Cortex of kidney (tissue), 1 donor: Measurements from ENCODE around the gene CNN3.

Experiments
- DNase-seq: peaks from one replicate; lab custom pipeline; 2025; lab: John Stamatoyannopoulos, UW

The CNN3 gene

DNA sequence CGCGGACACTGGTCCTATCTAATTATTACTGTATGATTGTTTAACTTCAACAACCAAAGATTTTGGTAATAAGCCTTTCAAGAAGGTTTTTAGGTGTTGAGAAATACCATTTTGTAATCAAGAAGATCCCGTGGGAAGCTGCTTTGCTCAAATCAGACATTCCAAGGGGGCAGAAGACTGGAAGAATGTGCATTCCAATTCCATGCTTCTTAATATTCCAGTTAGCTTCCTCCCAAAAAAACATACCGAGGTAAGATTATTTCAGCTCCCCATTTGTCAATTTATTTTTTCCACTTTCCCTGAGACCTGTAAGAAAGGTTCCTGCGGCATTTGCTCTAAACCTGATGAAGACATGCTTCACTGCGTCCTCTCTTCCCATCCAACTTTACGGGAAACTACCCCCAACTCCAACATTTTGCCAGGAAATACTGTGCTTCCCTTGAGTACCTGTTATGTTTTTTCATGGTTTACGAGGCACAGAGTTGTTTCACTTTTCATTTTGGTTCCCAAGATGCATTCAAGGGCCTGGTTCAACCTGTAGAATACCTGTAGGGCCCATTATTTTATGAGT, 4.1 kb downstream of the CNN3 start:
- no peak for DNase-seq

DNA sequence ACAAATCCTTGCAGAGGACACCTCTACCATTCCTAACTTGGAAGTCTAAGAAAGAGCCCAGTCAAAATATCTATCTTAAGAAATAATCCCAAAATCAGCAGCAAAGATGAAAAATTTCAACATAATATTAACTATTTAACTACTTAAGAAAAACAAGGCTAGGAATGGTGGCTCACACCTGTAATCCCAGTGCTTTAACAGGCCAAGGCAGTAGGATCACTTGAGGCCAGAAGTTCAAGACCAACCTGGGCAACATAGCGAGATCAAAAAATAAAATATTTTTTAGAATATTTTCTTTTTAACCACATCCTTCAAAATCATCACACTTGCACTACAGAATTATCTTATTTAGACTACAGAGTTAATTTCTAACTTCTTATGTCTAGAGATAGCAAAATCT, 4.9 kb downstream of the CNN3 start:
- no peak for DNase-seq

DNA sequence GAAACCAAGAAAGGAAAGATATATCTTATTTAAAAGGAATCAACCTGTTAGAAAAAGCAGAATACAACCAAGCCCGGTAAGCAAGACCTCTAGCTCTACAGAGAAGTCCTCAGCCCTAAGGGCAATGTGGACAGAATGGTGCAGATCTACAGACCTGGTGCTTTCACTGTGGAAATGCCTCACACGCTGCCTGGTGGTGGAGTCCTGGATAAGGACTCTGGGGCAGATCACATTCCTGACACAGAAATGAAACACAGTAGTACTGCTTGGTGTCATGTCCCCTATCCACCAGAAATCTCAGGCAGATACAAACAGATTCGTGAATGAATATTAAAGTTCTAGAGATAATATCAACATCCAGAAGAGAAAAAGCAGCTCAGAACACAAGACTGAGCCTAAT, 6.8 kb downstream of the CNN3 start:
- no peak for DNase-seq

DNA sequence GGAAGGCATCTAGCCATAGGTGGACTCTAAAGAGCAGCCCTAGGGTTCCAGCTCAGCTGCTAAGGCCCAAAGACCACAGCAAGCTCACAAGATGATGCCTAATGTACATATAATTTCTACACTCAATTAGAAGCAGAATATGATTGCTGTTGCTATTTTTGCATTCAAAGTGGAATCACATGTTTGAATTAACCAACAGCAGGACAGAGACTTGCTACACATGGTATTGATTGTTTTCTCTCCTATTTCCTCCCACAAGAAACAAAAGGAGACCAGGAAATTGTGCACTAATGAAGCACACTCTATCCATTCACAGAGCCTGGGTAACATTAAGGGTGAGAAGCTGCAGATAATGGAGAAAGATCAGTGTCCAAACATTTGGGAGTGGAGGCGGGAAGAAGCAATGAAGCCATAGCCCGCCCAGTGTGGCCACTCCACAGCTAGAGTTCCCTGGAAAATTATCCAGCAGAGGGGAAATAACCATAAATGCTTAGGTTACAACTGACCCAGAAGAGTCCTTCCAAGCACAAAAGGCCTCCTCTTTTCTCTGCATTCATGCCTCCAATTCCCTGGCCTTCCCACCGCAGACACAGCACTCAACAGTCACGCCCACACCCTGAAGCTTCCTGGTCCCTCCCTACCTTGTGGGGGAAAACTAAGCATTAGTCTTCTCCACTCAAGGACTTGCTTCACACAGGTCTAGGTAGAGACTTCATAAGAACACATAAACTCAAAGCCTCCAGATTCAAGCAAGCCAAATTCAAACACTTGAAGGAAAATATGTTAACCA, 7.5 kb downstream of the CNN3 start:
- DNase-seq, result no peak

DNA sequence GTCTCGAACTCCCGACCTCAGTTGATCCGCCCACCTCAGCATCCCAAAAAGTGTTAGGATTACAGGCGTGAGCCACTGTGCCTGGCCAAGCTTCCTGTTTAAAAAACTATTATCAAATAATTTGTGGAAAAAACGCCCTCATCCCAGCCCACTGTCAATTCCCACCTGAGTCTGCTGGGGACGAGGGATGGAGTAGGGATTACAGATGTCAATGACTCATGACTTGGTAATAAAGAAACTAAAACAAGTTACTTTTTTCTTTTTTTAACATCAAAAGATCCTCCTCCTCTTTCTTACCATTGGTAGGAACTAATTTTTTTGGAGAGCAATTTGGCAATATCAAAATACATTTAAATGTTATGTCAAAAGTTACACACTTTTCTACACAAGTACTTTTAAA, 9.7 kb downstream of the CNN3 start:
- no peak for DNase-seq

DNA sequence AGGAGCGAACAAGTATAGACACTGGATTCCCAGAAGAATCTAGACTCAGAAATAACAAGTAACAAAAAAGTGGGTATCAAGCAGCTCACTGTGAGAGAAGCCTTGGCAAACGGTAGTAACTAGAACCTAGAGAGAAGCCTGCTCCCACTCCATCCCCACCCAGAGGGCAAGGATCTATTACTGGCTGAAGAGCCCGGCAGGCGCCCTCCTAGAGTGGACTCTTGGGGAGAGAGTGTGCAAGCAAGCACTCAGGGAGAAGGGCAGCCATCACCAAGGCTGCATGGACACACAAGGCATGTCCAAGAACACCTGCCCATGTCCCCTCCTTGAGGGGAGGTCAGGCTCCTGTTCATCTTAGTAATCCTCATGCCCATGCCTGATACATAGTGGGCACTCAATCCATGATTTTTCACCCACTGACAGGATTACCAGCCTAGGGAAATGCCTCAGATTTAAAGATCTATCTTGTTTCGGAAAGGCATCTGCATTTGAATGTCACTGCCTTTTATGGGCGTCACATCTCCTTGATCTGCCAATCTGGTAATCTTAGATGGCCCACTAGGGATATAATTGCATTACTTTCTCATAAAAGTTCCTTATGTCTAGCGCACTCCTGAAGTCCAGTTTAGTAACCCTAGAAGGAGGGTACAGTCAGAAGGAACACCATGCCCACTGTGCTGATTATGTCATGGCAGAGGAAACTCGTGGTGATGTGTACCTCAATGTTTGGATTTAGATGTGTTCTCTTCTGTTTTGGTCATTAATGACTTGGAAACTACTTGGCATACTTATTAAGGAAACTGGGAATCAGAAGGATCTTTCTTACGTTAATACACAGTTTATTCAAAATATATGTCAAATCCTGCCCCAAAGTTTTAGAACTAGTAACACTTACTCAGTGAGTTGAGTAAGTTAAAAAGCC, 14.4 kb downstream of the CNN3 start:
- DNase-seq, result no peak

DNA sequence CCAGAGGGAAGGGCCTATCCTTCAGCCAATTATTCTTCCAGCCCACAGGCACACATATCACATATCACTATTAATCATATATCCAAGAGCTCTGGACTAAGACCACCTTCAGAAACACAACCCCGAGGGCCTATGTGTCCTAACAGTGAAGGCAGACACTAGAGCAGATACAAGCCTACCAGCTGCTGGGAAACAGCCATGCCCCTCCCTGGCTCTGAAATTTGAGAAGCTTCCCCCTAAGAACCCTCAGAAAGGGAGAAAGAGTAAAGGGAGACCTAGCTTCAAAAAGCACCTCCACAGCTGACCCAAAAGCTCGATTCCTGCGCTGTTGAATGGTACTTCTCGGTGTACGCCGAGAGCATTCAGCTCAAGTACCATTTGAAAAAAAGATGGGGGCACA, 17.4 kb downstream of the CNN3 start:
- DNase-seq, result no peak

DNA sequence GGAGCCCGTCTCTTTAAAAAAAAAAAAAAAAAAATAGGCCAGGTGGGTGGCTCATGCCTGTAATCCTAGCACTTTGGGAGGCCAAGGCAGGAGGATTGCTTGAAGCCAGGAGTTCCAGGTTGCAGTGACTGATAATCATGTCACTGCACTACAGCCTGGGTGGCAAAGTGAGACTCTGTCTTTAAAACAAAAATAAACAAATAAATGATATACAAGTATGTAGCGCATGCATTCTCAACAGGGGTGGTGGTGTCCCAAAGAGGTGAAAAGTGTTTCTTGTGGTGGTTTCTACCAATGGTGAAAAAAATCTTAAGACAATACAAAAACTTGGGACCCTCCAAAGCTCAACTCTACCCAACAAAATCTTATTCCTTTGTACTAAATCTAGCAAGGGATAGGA, 17.9 kb downstream of the CNN3 start:
- DNase-seq, result no peak

DNA sequence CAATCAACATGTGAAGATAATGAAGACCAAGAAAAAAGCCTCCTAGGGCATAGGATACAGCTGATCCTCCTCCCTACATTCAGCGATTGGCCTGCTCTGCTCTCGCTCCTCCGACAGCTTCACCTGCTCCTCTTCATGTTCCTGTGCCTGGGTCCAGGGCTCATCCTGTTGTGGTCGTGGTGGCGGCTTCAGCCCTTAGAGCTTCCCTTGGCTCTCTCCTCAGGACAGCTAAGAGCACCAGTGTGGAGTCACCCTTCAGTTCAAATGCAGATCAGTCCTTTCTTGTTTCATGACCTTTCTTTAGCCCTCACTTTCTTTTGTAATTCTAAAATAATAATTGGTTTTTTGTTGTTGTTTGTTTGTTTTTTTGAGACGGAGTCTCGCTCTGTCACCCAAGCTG, 18.7 kb downstream of the CNN3 start:
- no peak for DNase-seq

DNA sequence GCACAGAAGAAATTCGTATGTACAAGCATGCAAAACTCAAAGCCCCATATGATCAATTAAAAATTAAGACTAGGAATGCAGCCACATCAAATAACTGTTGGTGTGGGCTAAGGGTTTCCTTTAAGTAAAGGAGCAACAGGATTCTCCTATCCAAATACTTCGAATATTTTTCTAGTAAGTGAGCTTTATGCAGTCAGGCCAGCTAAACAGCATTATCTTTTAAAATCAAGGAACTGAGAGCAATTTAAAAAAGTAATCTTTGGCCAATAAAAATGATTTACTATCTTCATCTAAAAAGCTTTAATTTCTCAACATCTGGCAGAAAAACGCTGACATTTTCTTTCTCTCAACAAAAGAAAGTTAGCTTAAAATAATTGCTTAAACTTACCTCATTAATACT, 19.8 kb downstream of the CNN3 start:
- DNase-seq, result no peak

DNA sequence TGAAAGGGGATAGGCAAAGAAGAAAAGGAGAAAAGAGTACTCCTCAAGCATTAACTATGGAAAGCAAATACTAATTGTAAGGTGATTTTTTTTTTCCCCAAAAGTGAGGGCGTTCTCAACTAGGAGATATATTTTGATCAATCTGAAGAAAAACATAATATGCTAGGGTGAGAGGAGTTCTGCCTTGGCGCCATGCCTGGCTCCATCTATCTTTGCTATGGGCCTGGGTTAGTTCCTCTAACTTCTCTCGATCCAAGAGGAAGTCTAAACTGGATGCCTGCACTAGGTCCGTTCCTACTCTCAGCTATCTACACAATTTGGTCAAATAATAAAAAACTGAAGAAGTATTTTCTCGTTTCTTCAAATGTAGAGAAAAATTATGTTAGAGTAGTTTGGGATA, 20.5 kb downstream of the CNN3 start:
- DNase-seq, result no peak

DNA sequence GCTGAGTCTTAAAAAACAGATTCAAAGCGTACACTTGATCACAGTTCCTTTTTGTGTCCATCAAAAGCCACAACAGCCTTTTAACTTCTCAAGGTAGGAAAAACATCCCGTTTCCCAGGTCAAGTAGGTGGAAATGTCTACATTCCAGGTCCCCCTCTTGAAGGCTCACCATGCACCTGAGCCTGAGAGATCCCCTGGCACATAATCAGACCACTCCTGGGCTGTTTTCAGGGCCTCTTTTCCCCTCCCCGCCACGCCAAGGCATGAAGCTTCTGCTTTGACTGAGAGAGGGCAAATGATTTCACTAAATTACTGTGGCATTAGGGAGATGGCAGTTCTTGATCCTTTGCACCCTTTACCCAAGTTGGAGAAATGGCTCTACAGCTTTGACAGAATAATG, 21.7 kb downstream of the CNN3 start:
- DNase-seq, result no peak

DNA sequence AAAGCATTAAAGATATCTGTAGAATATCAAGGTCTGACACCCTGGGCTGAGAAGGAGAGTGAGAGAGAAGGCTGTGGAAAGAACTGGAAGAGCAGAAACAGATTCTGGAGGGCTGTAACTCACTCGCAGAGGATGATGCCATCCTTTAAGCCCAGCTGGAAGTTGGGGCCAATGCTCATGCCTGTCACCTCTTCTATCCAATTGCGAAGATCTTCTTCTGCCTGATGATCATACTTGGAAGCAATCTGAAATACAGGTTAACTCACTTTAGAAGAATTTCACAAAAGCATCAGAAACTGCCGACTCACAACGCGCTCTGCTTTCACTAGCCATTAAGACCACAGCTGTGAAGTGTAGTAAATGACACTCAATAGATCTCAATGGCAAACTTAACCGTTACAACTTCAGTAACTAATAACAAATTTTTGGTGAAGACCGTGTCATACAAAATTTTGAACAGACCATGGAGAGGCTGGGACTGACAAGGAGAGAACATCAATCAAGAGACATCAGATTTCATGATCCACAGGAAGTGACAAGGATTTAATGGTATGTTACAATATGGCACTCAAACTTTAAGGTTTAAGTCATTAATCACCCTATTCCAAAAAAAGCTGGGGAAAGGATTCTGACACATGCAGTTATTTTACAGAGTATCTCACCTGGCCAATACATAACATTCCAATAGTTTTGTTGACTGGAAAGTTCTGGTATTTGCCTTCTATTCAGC, 23.5 kb downstream of the CNN3 start:
- DNase-seq, result no peak

DNA sequence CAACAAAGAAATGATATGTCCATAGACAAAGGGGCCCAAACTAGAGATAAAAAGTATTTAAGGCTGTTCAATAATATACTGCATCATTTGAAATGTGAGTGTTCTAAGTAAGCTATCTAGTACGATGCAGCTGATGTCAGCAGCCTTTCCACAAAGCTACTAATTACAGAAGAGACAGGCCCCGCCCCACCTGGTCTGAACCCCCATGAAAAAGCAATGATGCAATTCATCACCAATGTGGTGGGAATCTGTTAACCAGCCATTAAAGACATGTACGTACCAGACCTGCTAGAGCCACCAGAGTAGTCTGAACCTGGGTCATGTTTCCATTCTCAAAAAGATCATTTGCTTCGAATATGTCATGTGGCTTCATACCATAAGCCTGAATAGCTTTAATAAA, 25.1 kb downstream of the CNN3 start:
- DNase-seq, result no peak

DNA sequence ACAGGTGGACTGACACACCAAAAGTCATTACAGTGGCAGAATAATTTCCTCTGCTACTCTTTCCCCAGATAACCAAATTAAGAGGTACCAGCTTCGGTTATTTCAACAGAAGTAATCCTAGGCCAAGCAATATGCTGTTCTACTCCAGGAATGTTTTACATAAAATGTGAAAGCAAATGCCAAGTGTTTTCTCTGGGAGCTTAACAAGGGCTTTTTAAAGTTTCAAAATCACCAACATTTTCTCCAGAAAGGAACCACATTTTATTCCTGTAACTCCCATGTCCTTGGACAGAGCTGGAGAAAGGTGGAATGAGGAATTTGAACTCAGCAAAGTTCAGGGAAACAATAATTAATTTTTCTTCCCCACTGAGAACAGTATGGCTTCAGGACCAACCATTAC, 27.2 kb downstream of the CNN3 start:
- no peak for DNase-seq

DNA sequence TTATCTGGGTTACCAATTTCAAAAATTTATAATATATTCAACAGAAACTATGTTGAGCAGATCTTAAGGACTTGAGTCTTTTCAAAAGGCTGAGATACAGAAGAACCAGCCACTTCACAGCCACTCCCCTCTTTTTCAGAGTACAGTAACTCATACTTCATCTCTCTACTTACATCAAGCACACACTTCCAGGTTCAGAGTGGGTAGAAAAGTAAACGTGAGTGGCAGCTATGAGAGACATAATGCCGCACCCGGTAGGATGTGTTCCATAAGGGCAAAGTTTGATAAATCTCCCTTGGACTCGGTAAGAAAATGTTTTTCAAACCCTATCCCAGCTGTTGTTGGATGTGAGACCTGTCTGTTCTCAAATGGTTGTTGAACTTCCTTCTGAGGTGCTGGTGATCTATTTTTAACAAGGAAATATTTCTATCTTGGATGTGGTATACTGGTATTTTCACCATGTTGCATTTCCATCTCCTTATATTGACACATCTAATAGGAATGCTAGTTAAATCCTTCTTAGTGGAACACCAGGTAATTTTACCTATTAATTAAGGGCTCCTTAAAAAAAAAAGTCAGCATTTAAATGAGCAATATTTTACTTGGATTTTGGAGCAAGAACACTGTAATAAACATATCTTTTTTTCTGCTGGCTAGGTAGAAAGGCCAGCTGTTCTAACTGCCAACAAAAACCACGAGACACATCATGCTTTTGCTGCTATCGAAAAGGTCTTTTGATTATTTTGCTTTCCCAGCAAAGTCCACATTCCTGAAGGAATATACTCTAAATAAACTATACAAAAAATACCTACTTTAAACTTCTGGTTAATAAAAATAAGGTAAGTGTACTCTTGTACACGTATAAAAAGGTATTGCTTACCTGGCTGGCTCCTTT, 28.2 kb downstream of the CNN3 start:
- no peak for DNase-seq

DNA sequence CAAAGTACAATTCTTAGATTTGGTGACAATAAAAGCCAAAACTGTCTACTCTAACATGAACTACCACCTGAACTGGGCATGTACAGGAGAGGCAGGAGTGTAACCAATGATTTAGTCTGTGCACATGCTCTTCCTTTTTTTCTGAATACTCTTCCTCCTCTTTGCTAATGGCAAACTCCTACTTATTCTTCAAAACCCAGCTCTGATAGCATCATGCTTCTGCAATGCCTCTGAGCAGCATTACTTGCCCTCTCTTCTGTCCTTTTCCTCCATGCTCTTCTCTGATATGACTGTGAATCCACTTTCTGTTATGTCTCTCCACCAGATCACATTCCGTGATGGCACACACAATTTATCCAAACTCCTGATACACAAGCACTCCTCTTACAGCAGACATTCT, 31.4 kb downstream of the CNN3 start:
- DNase-seq, result no peak

DNA sequence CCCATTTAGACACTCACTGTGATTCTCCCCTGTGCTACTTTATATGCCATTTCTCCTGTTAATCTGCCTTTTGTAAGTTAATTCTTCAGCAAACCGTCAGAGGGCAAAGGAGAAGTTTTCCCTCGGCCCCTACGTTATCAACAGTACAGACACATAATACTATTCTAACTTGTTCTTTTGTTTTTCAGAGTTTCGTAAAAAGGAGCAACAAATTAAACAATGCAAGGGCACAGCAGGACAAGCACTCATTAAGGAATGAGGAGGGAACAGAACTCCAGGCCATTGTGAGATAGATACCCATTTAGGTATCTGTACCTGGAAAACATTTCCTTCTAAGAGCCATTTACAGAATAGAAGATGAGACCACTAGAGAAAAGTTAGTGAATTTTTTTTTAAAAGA, 32.3 kb downstream of the CNN3 start:
- DNase-seq, result no peak

DNA sequence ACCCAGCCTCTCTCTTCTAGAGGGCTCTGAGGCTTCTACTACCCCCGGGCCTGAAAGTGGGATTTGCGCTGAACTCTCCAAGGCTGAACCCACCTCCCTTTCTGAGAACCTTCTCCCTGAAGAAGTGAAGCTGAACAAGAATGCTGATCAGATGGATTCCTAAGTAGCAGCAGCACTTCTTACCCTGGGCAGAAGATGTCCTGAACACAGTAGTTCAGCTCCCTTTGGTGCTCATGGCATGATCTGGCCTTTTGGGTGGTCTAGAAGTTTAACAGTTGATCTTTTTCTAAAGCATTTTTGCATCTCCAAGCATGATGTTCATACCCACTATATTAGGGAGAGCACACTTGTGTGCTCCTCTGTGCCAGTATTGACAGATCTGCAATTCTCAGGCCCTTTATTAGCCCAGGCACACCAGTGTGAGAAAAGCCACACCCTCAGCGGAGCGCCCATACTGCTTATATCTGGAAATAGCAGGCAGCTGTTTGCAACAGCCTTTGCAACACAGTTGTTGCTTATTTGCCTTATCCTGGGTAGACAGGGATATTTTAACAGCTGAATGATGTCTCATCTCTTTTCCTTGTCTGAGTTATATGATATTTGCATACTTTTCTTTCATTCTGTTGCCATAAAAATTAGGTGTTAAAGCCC, 34.2 kb downstream of the CNN3 start:
- DNase-seq, result no peak

DNA sequence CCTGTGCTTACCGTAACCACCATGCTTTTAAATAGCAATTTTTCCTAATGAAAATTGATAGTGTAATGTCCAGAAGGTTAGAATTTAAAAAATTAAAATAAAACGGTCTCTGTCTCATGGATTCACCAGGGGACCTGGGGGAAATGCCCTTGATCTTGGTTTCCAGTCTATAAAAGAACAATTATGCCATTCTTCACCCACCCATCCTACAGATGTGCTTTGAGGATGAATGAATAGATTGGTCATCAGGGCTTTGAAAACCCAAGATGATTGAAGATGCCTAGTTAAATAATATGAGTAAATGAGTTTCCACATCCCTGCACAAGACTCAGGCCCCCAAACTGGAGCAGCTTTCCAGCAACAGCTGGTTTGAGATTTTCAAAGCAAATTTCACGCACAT, 38.7 kb downstream of the CNN3 start:
- no peak for DNase-seq
